ENCODE measurements around the gene CHST6. TPM values are rescaled to one million over a fixed set of nuclear protein-coding genes. Genes with fewer than 3 reads are reported as not detected.
"Not testable (repeated sequence)": the region's sequence is repeated elsewhere in the genome, so short reads cannot be mapped to it uniquely, and the experiment has no call there.

Gene CHST6
- total RNA-seq, 1 experiment from 2014 or later, result 1.3 TPM

- peak; percentile 100 for TF ChIP-seq CTCF (IDR thresholded peaks at IDR 0.05; ENCODE audit: insufficient read depth in 1 of 2, low read depth in 1 of 2, low read length in 1 of 2, severe bottlenecking in 1 of 2, unreplicated experiment in 1 of 2)
- H3K9me3 Mint-ChIP-seq (ENCODE audit: unreplicated experiment), result no peaks in the 10 kb centered on the region
- H3K27ac Mint-ChIP-seq (ENCODE audit: unreplicated experiment), result peak within 1 kb of the TSS; percentile 79
- H3K4me3 Mint-ChIP-seq (ENCODE audit: unreplicated experiment), result peak within 1 kb of the TSS; percentile 84
- Histone ChIP-seq H3K4me3 (ENCODE audit: low read depth, low read length) (peak within 1 kb of the TSS; percentile 100), H3K27me3 (replicated peaks; ENCODE audit: control insufficient read depth, insufficient read depth, low read length) (no peaks in the 10 kb centered on the region), H3K4me1 (peaks cover 5% of the 10 kb centered on the region), H3K9me3 (no peaks in the 10 kb centered on the region), H3K36me3 (ENCODE audit: control insufficient read depth, insufficient read depth, low read length) (peaks cover 2% of the 10 kb centered on the region)
- H3K36me3 Mint-ChIP-seq (ENCODE audit: insufficient read depth, unreplicated experiment), result peaks cover 24% of the 10 kb centered on the region
- intact Hi-C loops (cut with micrococcal nuclease; ENCODE audit: unreplicated experiment), result loop anchor here (1.0 to 2.0 kb wide), 6 partner anchors 18 to 265 kb away; partner anchors contain the start of genes ADAT1 and CFDP1
- peak; percentile 99 to 100 for DNase-seq
- H3K27me3 Mint-ChIP-seq (ENCODE audit: insufficient read depth, unreplicated experiment), result no peaks in the 10 kb centered on the region
- H3K4me1 Mint-ChIP-seq (ENCODE audit: low read depth, unreplicated experiment), result peaks cover 12% of the 10 kb centered on the region
- CTCF ChIA-PET, result interaction anchor here (0.8 to 2.5 kb wide), 8 partner anchors 11 to 265 kb away, joined by 3 to 15 read pairs (median 4); partner anchors contain the start of genes CFDP1 and CHST6
- TSS peak; percentile 79 for BruUV-seq (replicated peaks)
- POLR2A ChIA-PET, result interaction anchor here (0.9 to 1.3 kb wide), 4 partner anchors 30 to 183 kb away, joined by 3 to 10 read pairs (median 6); partner anchors contain the start of genes KARS1 and TERF2IP
Observed at GRCh38 chr16:75464122-75464918, 30.9 kb downstream of the CHST6 start, which contains the start of gene TMEM170A. TSS of gene TMEM170A (minus strand) at chr16:75464689. CDS start at chr16:75464600, 89 bp downstream.

- peak; percentile 57 to 76 for DNase-seq
- BruUV-seq (replicated peaks), result TSS peak; percentile 53
- intact Hi-C loops (cut with micrococcal nuclease; ENCODE audit: unreplicated experiment), result loop anchor here (1.0 to 2.0 kb wide), 6 partner anchors 17 to 264 kb away; partner anchors contain the start of genes ADAT1 and CFDP1
- peak overlapping the region; percentile 100 for H3K4me3 ChIP-seq (ENCODE audit: low read depth, low read length)
- ChIA-PET CTCF (interaction anchor here (0.8 to 2.5 kb wide), 4 partner anchors 30 to 264 kb away, joined by 4 to 15 read pairs (median 8); partner anchors contain the start of gene CFDP1), POLR2A (interaction anchor here (0.9 to 1.2 kb wide), 3 partner anchors 29 to 184 kb away, joined by 3 to 10 read pairs (median 5); partner anchors contain the start of genes KARS1 and TERF2IP)
- not testable (repeated sequence) for H3K27me3 ChIP-seq (replicated peaks; ENCODE audit: control insufficient read depth, insufficient read depth, low read length); H3K9me3 ChIP-seq; H3K4me1 ChIP-seq; H3K9me3 Mint-ChIP-seq (ENCODE audit: unreplicated experiment); H3K27me3 Mint-ChIP-seq (ENCODE audit: insufficient read depth, unreplicated experiment); H3K36me3 ChIP-seq (ENCODE audit: control insufficient read depth, insufficient read depth, low read length)
- Mint-ChIP-seq H3K4me1 (ENCODE audit: low read depth, unreplicated experiment) (peaks cover 12% of the 10 kb centered on the region), H3K27ac (ENCODE audit: unreplicated experiment) (peak overlapping the region; percentile 79), H3K4me3 (ENCODE audit: unreplicated experiment) (peak overlapping the region; percentile 84), H3K36me3 (ENCODE audit: insufficient read depth, unreplicated experiment) (peaks cover 24% of the 10 kb centered on the region)
Observed at GRCh38 chr16:75463389-75464121, 31.7 kb downstream of the CHST6 start.

- Histone ChIP-seq H3K4me3 (ENCODE audit: low read depth, low read length) (peak overlapping the region; percentile 14; the same call in 1 of the 2 replicates), H3K36me3 (ENCODE audit: control insufficient read depth, insufficient read depth, low read length) (peaks cover 2% of the 10 kb centered on the region), H3K9me3 (no peaks in the 10 kb centered on the region), H3K27me3 (replicated peaks; ENCODE audit: control insufficient read depth, insufficient read depth, low read length) (no peaks in the 10 kb centered on the region), H3K4me1 (peaks cover 5% of the 10 kb centered on the region)
- H3K27me3 Mint-ChIP-seq (ENCODE audit: insufficient read depth, unreplicated experiment), result no peaks in the 10 kb centered on the region
- ChIA-PET CTCF (interaction anchor here (2.5 kb wide), 1 partner anchor 29 kb away, joined by 15 read pairs; the partner anchor contains the start of gene CFDP1), POLR2A (no interaction called here)
- H3K36me3 Mint-ChIP-seq (ENCODE audit: insufficient read depth, unreplicated experiment), result peaks cover 24% of the 10 kb centered on the region
- DNase-seq, result no peak
- no peak overlapping the region for H3K27ac Mint-ChIP-seq (ENCODE audit: unreplicated experiment)
- peak overlapping the region; percentile 84 for H3K4me3 Mint-ChIP-seq (ENCODE audit: unreplicated experiment)
- peaks cover 12% of the 10 kb centered on the region for H3K4me1 Mint-ChIP-seq (ENCODE audit: low read depth, unreplicated experiment)
- no peak for TF ChIP-seq CTCF (IDR thresholded peaks at IDR 0.05; ENCODE audit: insufficient read depth in 1 of 2, low read depth in 1 of 2, low read length in 1 of 2, severe bottlenecking in 1 of 2, unreplicated experiment in 1 of 2)
- no peaks in the 10 kb centered on the region for H3K9me3 Mint-ChIP-seq (ENCODE audit: unreplicated experiment)
- BruUV-seq (replicated peaks), result no TSS peak
- intact Hi-C loops (cut with micrococcal nuclease; ENCODE audit: unreplicated experiment), result no loop called here
Observed at GRCh38 chr16:75462806-75463205, 32.4 kb downstream of the CHST6 start.
